HepG2 (cell line): ENCODE results near the gene FGF14. TPM values are rescaled to one million over a fixed set of nuclear protein-coding genes. Genes with fewer than 3 reads are reported as not detected.

ENCODE experiments used
- ATAC-seq: fragments of 200-7000 bp; cut with Tn5 transposase; 3 replicates; pipeline ENCODE4 v1.9.1; 2020; ENCODE audit warnings: mild to moderate bottlenecking, moderate library complexity
- BruUV-seq: library from RNA; stranded (reverse); fragments of 400-500 nt; replicated peaks from 2 replicates; lab custom pipeline; 2021; lab: Mats Ljungman, UMichigan
- CTCF ChIA-PET: fragments of 300-600 bp; formaldehyde crosslinking; extraction: SDS; loops from one replicate; lab custom pipeline; 2021; ENCODE audit warnings: low total read pairs, inconsistent platforms, low intra/inter-chr PET ratio; lab: Yijun Ruan, JAX
- POLR2A ChIA-PET: fragments of 350-600 bp; sonication (Branson Sonifier 250); formaldehyde crosslinking; loops from one replicate; lab custom pipeline; 2020; ENCODE audit warnings: antibody characterized with exemption, inconsistent platforms; lab: Yijun Ruan, JAX
- DNase-seq: peaks from one replicate; pipeline ENCODE4 v3.0.0-alpha.2; 2015; ENCODE audit warnings: low spot score
- FAIRE-seq: peaks from 3 replicates; lab custom pipeline; 2011; peaks lifted over from hg19 to GRCh38; lab: Jason Lieb, UNC
- H2AFZ ChIP-seq: one replicate; pipeline ENCODE4 v1.6.1; 2011; ENCODE audit warnings: low read length, inconsistent platforms
- H3K27ac ChIP-seq: fragments of 300-600 bp; 3 replicates; pipeline ENCODE4 v1.8.0; 2011; ENCODE audit warnings: mixed run types, mild to moderate bottlenecking, mixed read lengths, low read length, inconsistent platforms; ENCODE audit not compliant: insufficient read depth; ENCODE audit errors: extremely low read length
- H3K27me3 ChIP-seq, 2 experiments: fragments of 200-600 bp in 1 of 2; 2 replicates in 1 of 2; 3 replicates in 1 of 2; pipeline versions ENCODE4 v1.6.0 to v1.8.0; 2011; ENCODE audit warnings: low read length in 2 of 2, mild to moderate bottlenecking in 2 of 2, moderate library complexity in 2 of 2, inconsistent platforms in 1 of 2; ENCODE audit not compliant: insufficient read depth in 2 of 2, control insufficient read depth in 1 of 2
- H3K36me3 ChIP-seq, 2 experiments: fragments of 200-600 bp in 1 of 2; replicated peaks in 1 of 2; 2 replicates in 1 of 2; 3 replicates in 1 of 2; pipeline versions ENCODE4 v1.5.1 to v1.8.0; 2011; ENCODE audit warnings: low read length in 2 of 2, inconsistent platforms in 1 of 2; ENCODE audit not compliant: insufficient read depth in 2 of 2, control insufficient read depth in 1 of 2
- H3K4me1 ChIP-seq: 2 replicates; pipeline ENCODE4 v1.5.1; 2012; ENCODE audit warnings: low read length, inconsistent platforms; ENCODE audit not compliant: insufficient read depth
- H3K4me2 ChIP-seq: 2 replicates; pipeline ENCODE4 v1.6.0; 2011; ENCODE audit warnings: low read depth, low read length, inconsistent platforms
- H3K4me3 ChIP-seq, 3 experiments: fragments of 200-600 bp in 1 of 3; sonication (generic), shearing (Covaris generic) in 1 of 3; replicated peaks in 1 of 3; 2 replicates each; pipeline ENCODE4 v1.5.1; 2011 to 2016; ENCODE audit warnings: low read length in 3 of 3, inconsistent platforms in 2 of 3, low read depth in 2 of 3, mild to moderate bottlenecking in 2 of 3, control low read depth in 1 of 3, mixed read lengths in 1 of 3; ENCODE audit not compliant: insufficient read depth in 1 of 3
- H3K79me2 ChIP-seq: one replicate; pipeline ENCODE4 v1.6.1; 2011; ENCODE audit warnings: low read length, inconsistent platforms; ENCODE audit not compliant: insufficient read depth
- H3K9ac ChIP-seq: 2 replicates; pipeline ENCODE4 v1.6.0; 2011; ENCODE audit warnings: mild to moderate bottlenecking, low read depth, low read length, inconsistent platforms; ENCODE audit not compliant: insufficient read depth
- H3K9me3 ChIP-seq: 2 replicates; pipeline ENCODE4 v1.5.1; 2012; ENCODE audit warnings: mild to moderate bottlenecking, low read length
- H4K20me1 ChIP-seq: 2 replicates; pipeline ENCODE4 v1.6.0; 2011; ENCODE audit warnings: inconsistent platforms, mild to moderate bottlenecking, low read length, moderate library complexity; ENCODE audit not compliant: insufficient read depth
- ATF7 ChIP-seq, 2 experiments: fragments of 450-650 bp in 1 of 2; sonication (generic) in 1 of 2; formaldehyde crosslinking in 1 of 2; IDR thresholded peaks; 2 replicates each; pipeline versions ENCODE4 v1.4.0 to v1.6.1; 2016 to 2020; ENCODE audit warnings: antibody characterized with exemption in 1 of 2, mild to moderate bottlenecking in 1 of 2, missing genetic modification reagents in 1 of 2
- HOXA3 ChIP-seq: sonication (generic); formaldehyde crosslinking; IDR thresholded peaks from 2 replicates; pipeline ENCODE4 v1.5.0; 2020; ENCODE audit warnings: missing genetic modification reagents
- MAFF ChIP-seq: IDR thresholded peaks from 2 replicates; pipeline ENCODE4 v1.6.1; 2011; ENCODE audit warnings: low read depth, low read length, improper control_type of control experiment
- MAFK ChIP-seq, 2 experiments: IDR thresholded peaks in 1 of 2; conservative IDR thresholded peaks in 1 of 2; 2 replicates each; pipeline ENCODE4 v1.6.1; 2011; ENCODE audit warnings: improper control_type of control experiment in 2 of 2, low read length in 2 of 2
- NR3C1 ChIP-seq: sonication (generic); formaldehyde crosslinking; IDR thresholded peaks from 2 replicates; pipeline ENCODE4 v1.4.0; 2020; ENCODE audit warnings: missing genetic modification reagents
- NRL ChIP-seq: sonication (generic); formaldehyde crosslinking; IDR thresholded peaks from 2 replicates; pipeline ENCODE4 v1.5.0; 2020; ENCODE audit warnings: missing genetic modification reagents, mild to moderate bottlenecking, moderate library complexity, borderline replicate concordance
- ZFP1 ChIP-seq: IDR thresholded peaks from 2 replicates; pipeline ENCODE4 v1.6.1; 2016
- ZNF136 ChIP-seq: sonication (generic); formaldehyde crosslinking; IDR thresholded peaks from 2 replicates; pipeline ENCODE4 v1.8.1; 2022; ENCODE audit warnings: low read depth, mild to moderate bottlenecking, moderate library complexity, missing genetic modification reagents
- ZNF496 ChIP-seq: sonication (generic); formaldehyde crosslinking; IDR thresholded peaks from 2 replicates; pipeline ENCODE4 v1.8.1; 2023; ENCODE audit warnings: mild to moderate bottlenecking, moderate library complexity, missing genetic modification reagents; ENCODE audit not compliant: insufficient replicate concordance
- ZNF772 ChIP-seq: sonication (generic); formaldehyde crosslinking; IDR thresholded peaks from 2 replicates; pipeline ENCODE4 v1.5.0; 2020; ENCODE audit warnings: mild to moderate bottlenecking, missing genetic modification reagents
- WGBS: methylation state at CpG from one replicate; pipeline ENCODE4 v1.1.6; 2017; ENCODE audit warnings: low lambda C conversion rate; 5-methylcytosine and 5-hydroxymethylcytosine counted together
- in situ Hi-C: cut with HindIII; loops from 2 replicates; pipeline ENCODE4 v1.10.0; 2017; ENCODE audit warnings: low pct_unique_long_range_greater_than_20kb; ENCODE audit not compliant: extremely low pct_ligation_motif_present
- intact Hi-C: fragments of 100-400 bp; cut with micrococcal nuclease; formaldehyde crosslinking; loops from one replicate; pipeline ENCODE4 v1.10.0; 2022; ENCODE audit not compliant: unreplicated experiment
- polyA plus RNA-seq, 8 experiments: library from polyadenylated mRNA; depleted of rRNA in 3 of 8; stranded (reverse) in 7 of 8; unstranded in 1 of 8; fragments of >200 nt; fragmentation: Illumina TruSeq in 4 of 8; extraction: Trizol in 4 of 8; gene quantifications; 2 replicates each; pipeline versions ENCODE4 v1.2.1 to v1.2.3, GENCODE V29; 2011 to 2016; ENCODE audit warnings: low read depth in 4 of 8, missing spikeins in 1 of 8, mixed read lengths in 1 of 8; ENCODE audit not compliant: insufficient read depth in 1 of 8
- total RNA-seq, 5 experiments: library from RNA; depleted of rRNA; stranded (reverse); fragments of >200 nt; fragmentation: Illumina TruSeq; extraction: Trizol; gene quantifications; 2 replicates each; pipeline ENCODE4 v1.2.3, GENCODE V29; 2016; ENCODE audit warnings: low read depth in 1 of 5
- TF ChIP-seq, protein P1 (sequence below): sonication (generic); formaldehyde crosslinking; IDR thresholded peaks from 2 replicates; pipeline ENCODE4 v1.4.0; 2020; ENCODE audit warnings: missing genetic modification reagents

Gene FGF14
- total and polyA plus RNA-seq, 2 of the 13 experiments (the other 11 are each of a cell fraction or from before 2014, with no cell fraction given), result not detected

DNA sequence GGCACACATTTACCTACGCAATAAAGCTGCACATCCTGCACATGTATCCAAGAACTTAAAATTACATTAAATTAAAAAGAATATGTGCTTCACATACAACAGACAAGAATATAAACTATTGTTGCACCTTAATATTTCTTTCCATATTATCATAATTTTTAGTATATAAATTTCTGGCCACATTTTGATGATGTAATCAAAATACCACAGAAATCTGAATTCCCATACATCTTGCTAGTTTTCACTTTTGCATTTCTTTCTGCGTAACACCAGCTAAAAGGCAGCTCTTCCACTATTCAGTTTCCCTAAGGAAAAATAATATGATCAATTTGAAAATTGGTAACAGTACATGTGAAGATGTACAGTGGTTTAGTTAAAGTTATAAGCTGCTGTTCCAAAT is 42.6 kb downstream of the FGF14 start:
- H3K36me3 ChIP-seq, result no peaks in the 10 kb centered on the region
- ChIA-PET POLR2A (no interaction called here), CTCF (no interaction called here)
- in situ Hi-C loops, result no loop called here
- no peak overlapping the region for H3K9ac ChIP-seq
- BruUV-seq, result no TSS peak
- H4K20me1 ChIP-seq, result no peaks in the 10 kb centered on the region
- no peaks in the 10 kb centered on the region for H3K79me2 ChIP-seq
- H3K4me1 ChIP-seq, result no peaks in the 10 kb centered on the region
- no peak overlapping the region for H3K27ac ChIP-seq
- no peak overlapping the region for H3K4me3 ChIP-seq
- no peaks in the 10 kb centered on the region for H3K9me3 ChIP-seq
- no peak overlapping the region for H3K4me2 ChIP-seq
- FAIRE-seq, result no peak
- H2AFZ ChIP-seq, result no peak overlapping the region
- intact Hi-C loops, result no loop called here
- TF ChIP-seq ZNF772 (CRISPR knock-in tag) (no peak), NR3C1 (CRISPR knock-in tag) (no peak), ZFP1 (CRISPR knock-in tag) (no peak), MAFF (peak; percentile 59; the same call in 1 of the 2 replicates), MAFK (conservative IDR thresholded peaks at IDR 0.05 in 1 of 2, IDR thresholded peaks at IDR 0.05 in 1 of 2; ENCODE audit: low read length in 2 of 2) (peak; percentile 47 to 74), ATF7 (IDR thresholded peaks at IDR 0.05) (peak; percentile 53), ATF7 (CRISPR knock-in tag; IDR thresholded peaks at IDR 0.05) (no peak), HOXA3 (CRISPR knock-in tag) (no peak), NRL (no peak), ZNF136 (CRISPR knock-in tag) (no peak), ZNF496 (no peak)
- TF ChIP-seq, protein P1, sequence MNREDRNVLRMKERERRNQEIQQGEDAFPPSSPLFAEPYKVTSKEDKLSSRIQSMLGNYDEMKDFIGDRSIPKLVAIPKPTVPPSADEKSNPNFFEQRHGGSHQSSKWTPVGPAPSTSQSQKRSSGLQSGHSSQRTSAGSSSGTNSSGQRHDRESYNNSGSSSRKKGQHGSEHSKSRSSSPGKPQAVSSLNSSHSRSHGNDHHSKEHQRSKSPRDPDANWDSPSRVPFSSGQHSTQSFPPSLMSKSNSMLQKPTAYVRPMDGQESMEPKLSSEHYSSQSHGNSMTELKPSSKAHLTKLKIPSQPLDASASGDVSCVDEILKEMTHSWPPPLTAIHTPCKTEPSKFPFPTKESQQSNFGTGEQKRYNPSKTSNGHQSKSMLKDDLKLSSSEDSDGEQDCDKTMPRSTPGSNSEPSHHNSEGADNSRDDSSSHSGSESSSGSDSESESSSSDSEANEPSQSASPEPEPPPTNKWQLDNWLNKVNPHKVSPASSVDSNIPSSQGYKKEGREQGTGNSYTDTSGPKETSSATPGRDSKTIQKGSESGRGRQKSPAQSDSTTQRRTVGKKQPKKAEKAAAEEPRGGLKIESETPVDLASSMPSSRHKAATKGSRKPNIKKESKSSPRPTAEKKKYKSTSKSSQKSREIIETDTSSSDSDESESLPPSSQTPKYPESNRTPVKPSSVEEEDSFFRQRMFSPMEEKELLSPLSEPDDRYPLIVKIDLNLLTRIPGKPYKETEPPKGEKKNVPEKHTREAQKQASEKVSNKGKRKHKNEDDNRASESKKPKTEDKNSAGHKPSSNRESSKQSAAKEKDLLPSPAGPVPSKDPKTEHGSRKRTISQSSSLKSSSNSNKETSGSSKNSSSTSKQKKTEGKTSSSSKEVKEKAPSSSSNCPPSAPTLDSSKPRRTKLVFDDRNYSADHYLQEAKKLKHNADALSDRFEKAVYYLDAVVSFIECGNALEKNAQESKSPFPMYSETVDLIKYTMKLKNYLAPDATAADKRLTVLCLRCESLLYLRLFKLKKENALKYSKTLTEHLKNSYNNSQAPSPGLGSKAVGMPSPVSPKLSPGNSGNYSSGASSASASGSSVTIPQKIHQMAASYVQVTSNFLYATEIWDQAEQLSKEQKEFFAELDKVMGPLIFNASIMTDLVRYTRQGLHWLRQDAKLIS (CRISPR knock-in tag), result no peak
- H3K27me3 ChIP-seq, result no peaks in the 10 kb centered on the region
- no peak for DNase-seq
- 31% methylated on average over 2 of the region's 2 CpGs for WGBS
- ATAC-seq, result no peak
